Hippocampal formation (tissue), 2 donors: ENCODE results near the gene SLC49A3.
"Not testable (repeated sequence)": the region's sequence is repeated elsewhere in the genome, so short reads cannot be mapped to it uniquely, and the experiment has no call there.

Experiments
- DNase-seq, 2 donors: peaks; one replicate each; lab custom pipeline; 2025; lab: John Stamatoyannopoulos, UW

The SLC49A3 gene

DNA sequence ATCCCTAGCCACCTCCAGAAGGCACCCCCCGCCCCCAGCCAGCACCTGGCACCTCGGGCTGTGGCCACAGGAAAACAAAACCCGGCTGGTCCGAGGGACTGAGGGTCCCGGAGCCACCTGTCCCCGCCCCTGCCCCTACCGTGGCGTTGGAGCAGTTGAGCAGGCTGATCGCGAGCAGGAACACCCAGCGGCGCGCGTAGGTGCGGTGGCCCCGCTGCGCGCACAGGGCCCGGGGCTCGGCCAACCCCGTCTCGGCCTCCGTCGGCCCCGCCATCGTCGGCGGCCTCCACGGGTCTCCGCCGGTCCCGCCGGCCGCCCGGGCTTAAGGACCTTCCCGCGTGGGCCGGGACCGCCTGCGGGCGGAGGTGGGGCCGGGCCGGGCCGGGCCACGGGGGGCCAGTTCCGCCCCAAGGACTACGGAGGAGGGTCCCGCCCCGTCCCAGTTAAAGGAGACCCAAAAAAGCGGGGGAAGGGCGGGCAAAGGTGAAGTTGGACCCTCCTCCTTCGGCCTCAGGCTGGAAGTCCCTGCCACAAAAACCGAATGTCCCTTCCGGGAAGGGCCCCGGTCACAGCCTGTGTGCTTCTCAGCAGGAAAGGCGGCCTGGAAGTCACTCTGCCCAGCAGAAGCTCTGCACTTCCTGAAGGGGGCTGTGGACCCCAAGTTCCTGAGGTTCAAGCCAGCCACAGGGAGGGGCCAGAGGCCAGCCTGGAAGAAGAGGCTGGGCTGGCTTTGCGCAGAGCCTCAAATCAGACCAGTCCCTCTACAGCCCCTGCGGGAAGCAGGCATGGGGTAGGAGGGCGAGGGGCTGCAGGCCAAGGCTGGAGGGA is at the start of gene SLC49A3:
TSS of gene SLC49A3 (minus strand) at position 298 of the 828 bp plus-strand sequence. CDS start at position 274, 24 bp downstream.
- DNase-seq: no peak

DNA sequence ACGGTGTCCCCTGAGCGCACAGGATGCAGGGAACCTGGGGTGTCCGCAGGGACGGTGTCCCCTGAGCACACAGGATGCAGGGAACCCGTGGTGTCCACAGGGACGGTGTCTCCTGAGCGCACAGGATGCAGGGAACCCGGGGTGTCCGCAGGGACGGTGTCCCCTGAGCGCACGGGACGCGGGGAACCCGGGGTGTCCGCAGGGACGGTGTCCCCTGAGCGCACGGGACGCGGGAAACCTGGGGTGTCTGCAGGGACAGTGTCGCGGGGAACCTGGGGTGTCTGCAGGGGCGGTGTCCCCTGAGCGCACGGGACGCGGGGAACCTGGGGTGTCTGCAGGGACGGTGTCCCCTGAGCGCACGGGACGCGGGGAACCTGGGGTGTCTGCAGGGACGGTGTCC is 47.6 kb upstream of the SLC49A3 start:
- DNase-seq: not testable (repeated sequence)

DNA sequence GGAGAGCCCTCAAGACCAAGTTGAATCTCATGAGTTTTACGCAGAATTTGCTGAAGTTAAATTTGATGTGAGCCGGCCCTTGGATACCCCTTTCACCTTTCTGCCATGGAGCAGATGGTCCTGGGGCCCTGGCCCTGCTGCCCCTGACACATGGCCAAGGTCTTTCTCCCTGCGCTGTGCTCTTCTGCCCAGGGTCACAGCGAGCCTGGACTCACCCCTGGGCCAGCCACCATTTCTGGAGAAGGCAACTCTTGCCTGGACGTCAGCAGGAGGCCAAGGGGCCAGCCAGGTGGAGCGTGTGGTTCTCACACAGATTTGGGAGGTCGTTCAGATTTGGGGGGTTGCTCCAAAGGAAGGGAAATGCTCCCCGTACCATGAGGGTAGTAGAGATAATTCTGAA is 46.6 kb upstream of the SLC49A3 start:
- no peak for DNase-seq

DNA sequence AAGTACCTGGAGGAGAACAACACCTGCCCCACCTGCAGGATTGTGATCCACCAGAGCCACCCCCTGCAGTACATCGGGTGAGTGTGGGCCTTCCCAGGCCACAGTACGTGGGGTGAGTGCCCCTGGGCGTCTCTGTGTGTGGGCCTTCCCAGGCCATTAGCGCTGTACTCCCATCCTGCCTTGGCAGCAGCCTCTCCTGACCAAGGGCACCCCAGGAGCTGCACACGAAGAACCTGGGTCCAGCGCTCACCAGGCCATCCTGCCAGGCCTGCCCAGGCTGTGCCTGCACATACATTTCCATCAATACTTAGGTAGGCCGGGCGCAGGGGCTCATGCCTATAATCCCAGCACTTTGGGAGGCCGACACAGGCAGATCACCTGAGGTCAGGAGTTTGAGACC is 46.0 kb upstream of the SLC49A3 start:
- no peak for DNase-seq

DNA sequence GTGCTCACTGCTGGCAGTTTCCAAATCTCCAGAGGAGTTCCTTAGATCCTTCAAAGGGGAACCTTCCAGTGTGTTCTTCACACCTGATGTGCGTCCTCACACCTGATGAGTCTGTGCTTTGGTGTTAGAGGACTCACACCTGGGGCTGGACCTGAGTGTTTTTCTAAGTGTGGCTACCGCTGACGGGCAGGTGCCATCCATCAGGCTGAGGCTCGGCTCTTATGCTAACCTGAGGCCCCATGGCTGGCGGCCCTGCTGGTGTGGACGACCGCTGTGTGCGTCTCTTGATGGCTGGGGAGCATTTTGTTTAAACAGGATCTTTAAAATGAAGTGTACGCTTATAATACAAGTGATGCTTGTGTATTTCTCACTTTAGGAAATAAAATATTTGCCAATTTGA is 45.1 kb upstream of the SLC49A3 start:
- no peak for DNase-seq

DNA sequence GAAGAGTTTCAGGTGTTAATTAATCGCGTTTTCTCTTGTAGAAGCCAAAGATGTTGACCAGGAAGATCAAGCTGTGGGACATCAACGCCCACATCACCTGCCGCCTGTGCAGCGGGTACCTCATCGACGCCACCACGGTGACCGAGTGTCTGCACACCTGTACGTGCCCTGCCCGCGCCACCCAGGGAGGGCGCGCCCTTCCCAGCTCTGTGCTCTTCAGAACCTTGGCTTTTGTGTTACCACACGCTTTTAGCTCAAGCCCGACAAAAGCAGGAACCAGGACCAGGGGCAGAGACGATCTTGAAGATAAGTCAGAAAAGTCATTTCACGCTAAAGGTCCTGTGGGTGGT is 44.7 kb upstream of the SLC49A3 start:
- no peak for DNase-seq

DNA sequence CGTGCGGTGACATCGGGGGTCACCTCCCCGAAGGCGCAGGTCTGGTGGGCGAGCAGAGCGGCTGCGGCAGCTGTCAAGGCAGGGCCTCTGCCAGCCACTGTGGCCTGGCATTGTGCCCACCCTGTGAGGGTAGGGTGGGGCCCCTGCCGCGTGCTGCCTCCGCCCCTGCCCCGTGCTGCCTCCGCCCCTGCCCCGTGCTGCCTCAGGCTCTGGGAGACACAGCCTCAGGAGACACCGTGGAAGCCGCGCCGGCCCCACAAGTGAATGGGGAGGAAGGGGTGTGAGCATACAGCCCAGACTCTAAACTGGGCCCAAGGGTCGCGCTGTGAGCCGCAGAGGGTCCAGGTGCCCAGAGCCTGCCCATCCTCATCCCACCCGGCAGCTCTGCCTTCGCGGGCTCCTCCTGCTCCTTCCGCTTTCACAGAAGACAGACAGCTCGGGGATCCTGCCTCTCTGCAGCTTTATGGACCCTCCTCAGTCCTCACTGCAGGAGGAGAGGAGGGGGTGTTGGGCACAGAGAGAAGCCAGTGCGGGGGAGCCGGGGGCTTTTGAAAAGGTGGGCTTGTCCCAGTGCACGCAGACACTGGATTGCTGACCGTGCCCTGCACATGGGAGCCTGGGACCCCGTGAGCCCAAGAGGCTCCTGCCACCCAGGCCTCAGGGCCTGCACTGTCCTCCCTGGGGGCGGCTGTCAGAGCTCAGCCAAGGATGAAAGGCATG is 44.1 kb upstream of the SLC49A3 start:
- no peak for DNase-seq

DNA sequence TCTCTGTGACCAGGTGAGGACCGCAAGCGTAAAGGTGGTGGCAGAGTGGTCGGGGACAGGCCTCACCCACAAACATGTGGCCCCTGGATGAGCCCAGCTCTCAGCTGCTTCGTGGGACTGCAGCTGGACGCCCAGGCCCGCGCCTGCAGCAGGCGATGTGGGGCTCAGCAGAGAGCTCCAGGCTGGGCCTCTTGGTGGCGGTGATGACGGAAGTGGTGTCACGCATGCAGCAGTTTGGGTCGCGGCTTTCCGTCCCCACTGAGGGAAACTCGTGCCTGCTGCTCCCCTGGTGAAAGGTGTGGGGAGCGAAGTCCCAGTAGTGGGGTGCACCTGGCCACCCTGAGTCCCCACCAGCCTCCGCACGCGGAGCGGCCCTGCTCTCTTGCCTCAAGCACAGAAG is 43.5 kb upstream of the SLC49A3 start:
- DNase-seq: no peak

DNA sequence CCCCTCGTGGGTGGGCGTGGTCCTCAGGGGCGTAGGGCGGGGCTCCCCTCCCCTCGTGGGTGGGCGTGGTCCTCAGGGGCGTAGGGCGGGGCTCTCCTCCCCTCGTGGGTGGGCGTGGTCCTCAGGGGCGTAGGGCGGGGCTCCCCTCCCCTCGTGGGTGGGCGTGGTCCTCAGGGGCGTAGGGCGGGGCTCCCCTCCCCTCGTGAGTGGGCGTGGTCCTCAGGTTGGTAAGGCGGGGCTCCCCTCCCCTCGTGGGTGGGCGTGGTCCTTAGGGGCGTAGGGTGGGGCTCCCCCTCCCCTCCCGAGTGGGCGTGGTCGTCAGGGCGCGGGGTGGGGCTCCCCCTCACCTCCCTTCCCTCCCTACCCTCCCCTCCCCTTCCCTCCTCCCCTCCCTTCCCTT is 43.0 kb upstream of the SLC49A3 start:
- DNase-seq: not testable (repeated sequence)

DNA sequence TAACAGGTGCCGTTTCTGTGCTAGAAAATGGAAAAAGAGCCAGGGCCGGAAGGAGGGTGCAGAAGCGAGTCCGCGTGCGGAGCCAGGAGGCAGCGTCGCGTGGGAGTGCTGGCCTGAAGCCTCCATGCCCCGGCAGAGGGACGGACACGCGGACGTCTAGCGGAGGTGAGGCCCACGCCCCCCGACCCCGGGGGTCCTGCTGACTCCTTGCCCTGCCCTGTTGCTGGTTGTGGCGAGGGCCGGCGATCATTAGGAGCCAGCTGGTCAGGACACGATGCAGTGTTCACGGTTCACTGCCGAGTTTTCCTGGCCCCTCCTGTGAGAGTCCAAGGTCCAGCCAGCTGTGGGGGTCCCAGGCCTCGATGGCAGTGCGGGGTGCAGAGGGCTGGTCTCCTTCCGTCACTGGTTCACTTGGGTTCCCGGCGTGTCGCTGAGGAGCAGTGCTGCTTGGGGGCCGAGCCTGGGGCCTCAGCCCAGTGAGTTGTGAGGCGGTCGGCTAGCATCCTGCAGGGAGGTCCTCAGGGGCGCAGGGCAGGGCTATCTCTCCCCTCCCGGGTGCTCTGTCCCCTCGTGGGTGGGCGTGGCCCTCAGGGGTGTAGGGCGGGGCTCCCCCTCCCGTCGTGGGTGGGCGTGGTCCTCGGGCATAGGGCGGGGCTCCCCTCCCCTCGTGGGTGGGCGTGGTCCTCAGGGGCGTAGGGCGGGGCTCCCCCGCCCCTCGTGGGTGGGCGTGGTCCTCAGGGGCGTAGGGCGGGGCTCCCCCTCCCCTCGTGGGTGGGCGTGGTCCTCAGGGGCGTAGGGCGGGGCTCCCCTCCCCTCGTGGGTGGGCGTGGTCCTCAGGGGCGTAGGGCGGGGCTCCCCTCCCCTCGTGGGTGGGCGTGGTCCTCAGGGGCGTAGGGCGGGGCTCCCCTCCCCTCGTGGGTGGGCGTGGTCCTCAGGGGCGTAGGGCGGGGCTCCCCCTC is 42.3 kb upstream of the SLC49A3 start:
- not testable (repeated sequence) for DNase-seq

DNA sequence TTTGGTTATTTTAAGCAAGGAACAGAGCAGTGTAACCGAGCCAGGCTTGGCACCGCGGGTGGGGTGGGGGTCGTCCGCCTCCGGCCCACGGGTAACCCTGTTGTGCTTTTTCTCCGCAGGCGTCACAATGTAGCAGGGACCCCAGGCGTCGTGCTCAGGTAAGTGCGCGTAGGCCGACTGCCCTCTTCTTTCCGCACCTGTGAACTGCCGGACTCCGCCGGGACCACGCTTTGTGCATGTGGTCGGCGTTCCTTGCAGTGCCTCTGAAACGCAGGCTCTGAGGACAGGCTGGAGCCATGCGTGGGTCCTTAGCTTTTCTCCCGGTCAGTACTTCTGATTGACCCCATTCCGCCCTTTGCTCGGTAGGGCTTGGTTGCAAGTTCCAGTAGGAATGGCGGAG is 41.6 kb upstream of the SLC49A3 start:
- DNase-seq: no peak

DNA sequence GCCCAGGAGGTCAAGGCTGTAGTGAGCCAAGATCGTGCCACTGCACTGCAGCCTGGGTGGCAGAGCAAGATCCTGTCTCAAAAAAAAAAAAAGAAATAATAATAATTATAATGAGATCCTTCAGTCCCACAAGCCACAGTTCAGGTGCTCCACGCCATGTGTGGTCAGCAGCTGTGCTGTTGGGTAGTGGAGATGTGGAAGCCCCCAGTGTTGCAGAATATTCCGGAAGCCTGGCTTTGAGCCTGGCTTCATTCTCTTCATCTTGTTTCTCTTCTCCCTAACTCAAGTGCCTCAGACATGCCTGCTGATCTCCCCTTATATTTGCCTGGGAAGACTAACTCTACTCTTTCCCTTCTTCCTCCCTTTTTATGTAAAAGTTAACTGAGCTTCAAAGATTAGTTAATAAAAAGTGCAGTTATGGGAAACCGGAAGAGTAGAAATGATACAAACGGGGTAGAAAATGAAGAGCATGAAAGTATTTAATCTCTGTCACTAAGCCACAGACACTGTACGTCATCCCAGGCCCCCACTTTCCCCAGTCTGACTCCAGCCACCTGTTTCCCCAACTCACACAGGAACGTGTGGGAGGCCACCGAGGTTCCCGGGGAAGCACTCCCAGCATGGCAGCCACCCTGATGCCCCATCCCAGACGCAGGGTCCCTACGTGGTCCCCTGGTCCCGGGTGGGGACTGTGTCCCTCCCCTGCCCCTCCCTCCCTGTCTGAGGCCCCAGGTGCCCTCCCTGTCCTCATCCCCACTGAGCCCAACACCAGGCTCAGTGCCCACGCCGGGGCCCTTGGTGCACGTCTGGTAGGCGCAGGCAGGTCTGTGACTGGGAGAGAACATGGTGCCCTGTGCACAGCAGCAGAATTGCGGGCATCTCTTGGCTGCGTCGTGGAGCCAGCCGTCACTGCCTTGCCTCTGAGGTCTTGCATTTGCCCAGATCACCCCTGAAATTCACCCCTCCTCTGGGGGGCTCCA is 40.7 kb upstream of the SLC49A3 start:
- no peak for DNase-seq

DNA sequence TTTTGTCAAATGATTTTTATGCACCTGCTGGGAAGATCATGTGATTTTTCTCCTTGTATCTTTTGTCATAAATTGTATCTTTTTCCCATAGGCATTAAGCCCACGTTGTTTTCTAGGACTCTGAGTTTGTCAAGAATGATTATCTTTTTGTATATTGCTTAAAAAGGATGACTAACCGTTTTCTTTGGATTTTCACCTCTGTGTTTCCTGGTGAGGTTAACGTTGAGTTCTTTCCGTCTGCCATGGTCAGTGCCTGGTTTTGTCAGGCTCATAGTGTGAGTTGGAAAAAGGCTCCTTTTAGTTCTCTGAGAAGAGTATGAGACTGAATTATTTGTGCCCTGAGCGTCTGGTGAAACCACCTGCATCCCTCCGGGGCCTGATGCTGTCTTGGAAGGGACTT is 38.6 kb upstream of the SLC49A3 start:
- DNase-seq: no peak

DNA sequence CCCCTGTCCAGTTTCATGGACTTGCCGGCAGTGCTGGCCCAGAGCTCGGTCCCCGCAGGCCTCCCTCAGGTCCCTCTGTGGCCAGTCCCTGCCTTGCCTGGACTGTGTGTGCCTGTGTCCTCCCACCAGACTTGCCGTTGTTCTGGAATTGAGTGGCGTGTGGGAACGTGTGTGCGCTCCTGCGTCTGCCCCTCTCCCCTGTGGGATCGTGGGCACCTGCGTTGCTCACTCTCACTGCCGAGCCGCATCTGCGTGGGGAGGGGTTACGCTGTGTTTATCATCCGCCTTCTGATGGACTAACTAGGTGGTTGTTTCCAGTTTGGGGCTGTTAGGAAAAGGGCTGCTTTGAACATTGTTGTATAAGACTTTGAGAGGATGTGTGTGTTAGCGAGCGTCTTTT is 37.9 kb upstream of the SLC49A3 start:
- no peak for DNase-seq

DNA sequence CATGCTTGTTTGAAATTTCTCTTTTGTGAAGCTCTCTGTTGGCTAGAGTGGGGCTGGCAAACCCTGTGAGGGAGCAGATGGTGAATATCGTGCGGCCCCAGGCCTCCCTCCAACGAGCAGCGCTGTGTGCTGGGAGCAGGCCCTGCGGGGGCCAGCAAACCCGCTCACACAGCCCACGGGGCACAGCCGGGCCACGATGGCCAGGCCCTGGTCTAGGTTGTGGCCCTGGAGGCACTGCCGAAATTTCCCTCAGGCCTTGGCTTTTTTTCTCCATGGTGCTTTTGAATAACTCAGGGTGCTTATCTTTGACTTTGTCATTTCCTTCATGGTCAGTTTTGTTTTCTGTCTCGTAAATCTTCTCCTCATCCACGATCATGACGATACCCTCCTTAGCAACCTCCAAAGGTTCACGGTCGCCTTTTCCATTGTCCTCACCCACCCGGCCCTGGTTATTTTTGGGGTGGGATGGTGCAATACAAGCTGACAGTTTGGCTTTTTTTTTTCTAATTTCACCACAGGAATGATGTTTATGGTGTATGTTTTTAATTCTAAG is 37.4 kb upstream of the SLC49A3 start:
- DNase-seq: no peak

DNA sequence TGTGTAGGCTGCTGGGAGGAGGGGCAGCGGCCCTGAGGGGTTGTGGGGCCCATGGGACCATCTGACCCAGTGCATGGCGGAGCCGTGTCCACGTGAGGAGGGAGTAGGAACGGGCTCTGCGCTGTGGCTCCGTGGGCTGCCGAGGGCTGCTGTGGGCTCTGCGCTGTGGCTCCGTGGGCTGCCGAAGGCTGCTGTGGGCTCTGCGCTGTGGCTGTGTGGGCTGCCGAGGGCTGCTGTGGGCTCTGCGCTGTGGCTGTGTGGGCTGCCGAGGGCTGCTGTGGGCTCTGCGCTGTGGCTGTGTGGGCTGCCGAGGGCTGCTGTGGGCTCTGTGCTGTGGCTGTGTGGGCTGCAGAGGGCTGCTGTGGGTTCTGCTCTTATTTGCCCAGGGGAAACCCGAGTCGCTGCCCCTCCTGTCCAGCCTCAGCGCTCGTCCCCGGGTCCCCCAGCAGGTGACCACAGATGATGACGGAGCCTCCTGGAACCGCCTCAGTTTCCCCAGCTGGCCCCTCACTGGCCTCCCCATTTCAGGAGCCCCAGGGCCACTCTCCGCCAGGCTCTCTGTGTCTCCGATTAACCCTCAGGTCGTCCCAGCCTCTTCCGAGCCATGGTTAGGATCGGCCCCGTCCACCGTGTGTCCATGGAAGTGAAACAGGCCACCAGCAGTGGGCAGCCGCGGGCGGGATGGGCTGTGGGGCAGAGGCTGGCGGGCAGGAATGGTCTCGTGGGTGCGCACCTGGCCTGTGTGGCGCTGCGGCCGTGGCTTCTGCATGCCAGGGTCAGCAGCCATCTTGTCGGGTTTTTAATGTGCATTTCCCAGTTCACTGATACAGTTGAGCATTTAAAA is 36.7 kb upstream of the SLC49A3 start:
- no peak for DNase-seq

DNA sequence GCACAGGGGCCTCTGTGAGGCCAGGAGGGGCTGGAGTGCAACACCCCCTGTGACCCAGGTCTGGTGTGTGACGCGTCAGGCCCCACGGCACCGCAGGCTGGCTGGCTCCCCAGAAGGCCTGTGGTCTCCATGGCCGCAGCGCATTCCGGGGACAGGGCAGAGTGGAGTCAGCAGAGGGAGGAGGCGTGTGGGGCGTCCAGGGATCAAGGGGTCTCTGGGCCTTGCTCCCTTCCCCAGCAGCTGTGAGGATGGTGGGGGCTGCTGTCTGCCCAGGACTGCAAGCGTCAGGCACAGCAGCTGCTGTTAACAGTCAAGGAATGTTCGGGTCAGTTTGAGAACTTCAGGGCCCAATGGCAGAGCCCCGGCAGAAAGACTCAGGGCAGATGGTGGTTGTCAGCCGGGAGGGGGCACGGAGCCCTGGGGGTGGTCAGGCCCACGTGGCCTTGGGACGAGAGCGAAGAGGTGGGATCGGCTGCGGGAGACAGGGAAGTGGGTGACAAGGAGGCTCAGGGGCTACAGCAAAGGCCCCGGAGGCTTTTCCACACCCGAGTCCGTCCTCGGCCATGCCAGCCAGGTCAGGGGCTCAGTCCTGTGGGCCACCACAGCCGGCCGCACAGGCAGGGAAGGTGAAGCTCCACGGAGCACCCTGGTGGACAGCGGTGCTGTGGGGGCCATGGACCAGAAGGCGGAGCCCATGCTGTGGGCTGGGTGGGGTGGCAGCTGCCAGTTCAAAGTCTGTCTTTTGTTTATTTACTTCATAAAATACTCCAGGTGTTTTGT is 35.0 kb upstream of the SLC49A3 start:
- no peak for DNase-seq

DNA sequence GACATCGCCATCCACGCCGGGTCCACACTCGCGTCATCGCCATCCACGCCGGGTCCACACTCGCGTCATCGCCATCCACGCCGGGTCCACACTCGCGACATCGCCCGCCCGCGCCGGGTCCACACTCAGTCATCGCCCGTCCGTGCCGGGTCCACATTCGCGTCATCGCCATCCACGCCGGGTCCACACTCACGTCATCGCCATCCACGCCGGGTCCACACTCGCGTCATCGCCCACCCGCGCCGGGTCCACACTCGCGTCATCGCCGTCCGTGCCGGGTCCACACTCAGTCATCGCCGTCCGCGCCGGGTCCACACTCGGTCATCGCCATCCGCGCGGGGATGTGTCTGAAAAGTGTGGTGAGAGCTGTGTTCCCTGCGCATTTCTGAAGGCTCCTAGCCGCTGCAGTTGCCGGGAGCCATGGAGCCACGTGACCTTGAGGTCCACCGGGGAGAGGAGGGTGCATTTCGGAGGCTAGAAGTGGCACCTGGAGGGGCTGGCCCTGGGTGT is 34.0 kb upstream of the SLC49A3 start:
- DNase-seq: no peak
